Fibroblast of the aortic adventitia (primary cell): ENCODE data around the gene RAB40C. TPM values are rescaled to one million over a fixed set of nuclear protein-coding genes. Genes with fewer than 3 reads are reported as not detected.

Experiments used
- DNase-seq: peaks from one replicate; pipeline ENCODE4 v3.0.0-alpha.2; 2010; ENCODE audit warnings: low read depth
- H3K4me3 ChIP-seq: 2 replicates; pipeline ENCODE4 v1.5.1; 2011; ENCODE audit warnings: low read depth, mild to moderate bottlenecking, control low read depth, low read length, moderate library complexity
- total RNA-seq: library from RNA; depleted of rRNA; stranded (reverse); fragments of >200 nt; gene quantifications from 2 replicates; pipeline ENCODE4 v1.2.3, GENCODE V29; 2012; ENCODE audit warnings: low replicate concordance
- TF ChIP-seq, protein P1 (sequence below): IDR thresholded peaks from 2 replicates; pipeline ENCODE4 v1.5.1; 2011; ENCODE audit warnings: mild to moderate bottlenecking, low read length, control low read depth, inconsistent platforms; ENCODE audit not compliant: insufficient read depth

RAB40C gene
- total RNA-seq, 1 donor: 12.0 TPM

- peak overlapping the region; percentile 85 for H3K4me3 ChIP-seq
- TF ChIP-seq, protein P1, sequence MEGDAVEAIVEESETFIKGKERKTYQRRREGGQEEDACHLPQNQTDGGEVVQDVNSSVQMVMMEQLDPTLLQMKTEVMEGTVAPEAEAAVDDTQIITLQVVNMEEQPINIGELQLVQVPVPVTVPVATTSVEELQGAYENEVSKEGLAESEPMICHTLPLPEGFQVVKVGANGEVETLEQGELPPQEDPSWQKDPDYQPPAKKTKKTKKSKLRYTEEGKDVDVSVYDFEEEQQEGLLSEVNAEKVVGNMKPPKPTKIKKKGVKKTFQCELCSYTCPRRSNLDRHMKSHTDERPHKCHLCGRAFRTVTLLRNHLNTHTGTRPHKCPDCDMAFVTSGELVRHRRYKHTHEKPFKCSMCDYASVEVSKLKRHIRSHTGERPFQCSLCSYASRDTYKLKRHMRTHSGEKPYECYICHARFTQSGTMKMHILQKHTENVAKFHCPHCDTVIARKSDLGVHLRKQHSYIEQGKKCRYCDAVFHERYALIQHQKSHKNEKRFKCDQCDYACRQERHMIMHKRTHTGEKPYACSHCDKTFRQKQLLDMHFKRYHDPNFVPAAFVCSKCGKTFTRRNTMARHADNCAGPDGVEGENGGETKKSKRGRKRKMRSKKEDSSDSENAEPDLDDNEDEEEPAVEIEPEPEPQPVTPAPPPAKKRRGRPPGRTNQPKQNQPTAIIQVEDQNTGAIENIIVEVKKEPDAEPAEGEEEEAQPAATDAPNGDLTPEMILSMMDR: no peak
- no peak for DNase-seq
Observed at GRCh38 chr16:643050-643368, 53.1 kb downstream of the RAB40C start.

- DNase-seq: no peak
- H3K4me3 ChIP-seq: no peak overlapping the region
- TF ChIP-seq, protein P1: no peak
Observed at GRCh38 chr16:644556-644955, 54.7 kb downstream of the RAB40C start.

GRCh38 chr16:645852-646678 is 56.2 kb downstream of the RAB40C start:
- H3K4me3 ChIP-seq: no peak overlapping the region
- TF ChIP-seq, protein P1: no peak
- DNase-seq: no peak

- no peak for DNase-seq
- H3K4me3 ChIP-seq: no peak overlapping the region
- TF ChIP-seq, protein P1: no peak
Observed at GRCh38 chr16:646679-647172, 56.9 kb downstream of the RAB40C start.

DNA sequence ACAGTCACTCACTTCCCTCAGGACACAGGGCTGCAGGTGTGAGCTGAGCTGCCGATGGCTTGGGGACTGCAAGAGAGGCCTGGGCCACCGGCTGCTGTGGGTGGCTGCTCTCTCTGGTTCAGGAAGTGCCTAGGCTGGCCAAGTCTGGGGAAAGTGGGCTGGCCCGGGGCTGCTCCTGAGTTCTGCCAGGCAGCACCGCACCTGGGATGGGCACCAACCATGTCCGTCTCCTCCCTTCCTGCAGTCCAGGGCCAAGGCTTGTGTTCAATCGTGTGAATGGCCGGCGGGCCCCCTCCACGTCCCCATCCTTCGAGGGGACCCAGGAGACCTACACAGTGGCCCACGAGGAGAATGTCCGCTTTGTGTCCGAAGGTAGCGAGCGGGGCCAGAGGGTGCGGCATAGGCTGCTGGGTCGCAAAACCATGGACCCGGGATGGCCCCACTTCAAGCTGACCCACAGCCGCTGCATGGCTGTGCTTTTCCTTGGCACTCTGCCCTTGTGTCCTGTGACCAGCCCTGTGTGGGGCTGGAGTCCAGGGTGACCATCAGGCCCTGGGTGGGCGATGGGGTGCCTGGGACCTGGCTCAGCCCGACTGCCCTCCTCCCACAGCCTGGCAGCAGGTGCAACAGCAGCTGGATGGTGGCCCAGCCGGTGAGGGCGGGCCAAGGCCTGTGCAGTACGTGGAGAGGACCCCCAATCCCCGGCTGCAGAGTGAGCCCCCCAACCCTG is 57.5 kb downstream of the RAB40C start:
- no peak overlapping the region for H3K4me3 ChIP-seq
- no peak for DNase-seq
- TF ChIP-seq, protein P1: no peak

DNA sequence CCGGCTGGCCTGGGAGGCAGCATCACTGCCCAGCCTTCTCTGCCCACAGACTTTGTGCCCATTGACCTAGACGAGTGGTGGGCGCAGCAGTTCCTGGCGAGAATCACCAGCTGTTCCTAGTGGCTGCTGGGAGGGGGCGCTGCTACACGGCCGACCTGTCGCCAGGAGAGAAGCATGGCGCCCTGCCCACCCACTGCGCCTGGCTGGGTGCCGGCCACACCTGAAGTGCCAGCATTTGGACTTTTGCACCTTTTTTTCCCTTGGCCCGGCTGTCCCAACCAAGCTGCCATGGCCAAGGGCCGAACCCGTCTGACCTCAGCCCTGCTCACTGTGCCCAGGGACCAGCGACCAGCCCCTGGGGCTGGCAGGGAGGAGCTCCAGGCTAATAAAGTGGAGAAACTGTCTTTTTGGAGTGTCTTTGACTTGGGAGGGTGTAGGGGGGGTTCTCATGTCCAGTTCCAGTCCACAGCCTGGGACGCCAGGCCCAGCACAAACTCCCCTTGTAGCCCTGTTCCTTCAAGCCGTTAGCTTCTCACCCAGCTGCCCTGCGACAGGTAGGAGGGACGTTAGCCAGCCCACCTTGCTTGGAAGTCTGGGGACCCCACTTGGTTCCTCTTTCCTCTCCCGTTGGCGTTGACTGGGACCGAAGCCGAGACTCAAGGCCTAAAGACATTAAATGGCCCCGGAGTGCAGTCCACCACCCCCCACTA is 58.4 kb downstream of the RAB40C start:
- peak overlapping the region; percentile 76 for H3K4me3 ChIP-seq
- TF ChIP-seq, protein P1: peak; percentile 46
- DNase-seq: peak; percentile 13
